Urinary bladder (tissue), 4 donors: ENCODE data around the gene EGR4. TPM values are rescaled to one million over a fixed set of nuclear protein-coding genes. Genes with fewer than 3 reads are reported as not detected.
A peak's percentile ranks its signal among the peaks of the same experiment; 100 is the strongest.

Experiments used
- DNase-seq: peaks from one replicate; pipeline ENCODE4 v3.0.0-alpha.2; 2015; ENCODE audit errors: extremely low spot score
- H3K27ac ChIP-seq: one replicate; pipeline ENCODE4 v1.5.1; 2013; ENCODE audit warnings: low read depth, mild to moderate bottlenecking, moderate library complexity
- H3K36me3 ChIP-seq: one replicate; pipeline ENCODE4 v1.6.1; 2013; ENCODE audit warnings: mild to moderate bottlenecking, moderate library complexity; ENCODE audit not compliant: insufficient read depth
- H3K4me1 ChIP-seq: one replicate; pipeline ENCODE4 v1.6.1; 2013; ENCODE audit warnings: mild to moderate bottlenecking, moderate library complexity; ENCODE audit not compliant: insufficient read depth
- H3K4me3 ChIP-seq: one replicate; pipeline ENCODE4 v1.5.1; 2013; ENCODE audit warnings: low read depth, low read length
- WGBS: extraction: QIAGEN DNeasy Blood & Tissue Kit; methylation state at CpG from one replicate; pipeline ENCODE4 v1.1.7; 2013; 5-methylcytosine and 5-hydroxymethylcytosine counted together
- polyA plus RNA-seq: library from polyadenylated mRNA; stranded (reverse); fragments of 200-250 nt; gene quantifications from one replicate; pipeline ENCODE4 v1.2.3, GENCODE V29; 2013
- total RNA-seq: library from RNA; depleted of rRNA; stranded (reverse); fragments of >200 nt; gene quantifications from one replicate; pipeline ENCODE4 v1.2.3, GENCODE V29; 2014
- donor health status: healthy with polysubstance abuse.
- donor health status: healthy.

The EGR4 gene
- total RNA-seq (not detected), polyA plus RNA-seq (0.05 TPM)

- 1% methylated on average over 45 of the region's 45 CpGs for WGBS
- no peak within 1 kb of the TSS for H3K27ac ChIP-seq
- no peak for DNase-seq
- H3K4me3 ChIP-seq, result peak within 1 kb of the TSS; percentile 42
- H3K36me3 ChIP-seq, result no peaks in the 10 kb centered on the region
- peaks cover 2% of the 10 kb centered on the region for H3K4me1 ChIP-seq
Observed at GRCh38 chr2:73293534-73294171, at the start of gene EGR4. EGR4 (minus strand) TSS chr2:73293548; CDS start chr2:73293317, 231 bp downstream.

GRCh38 chr2:73341039-73341438 lies 47.7 kb upstream of the EGR4 start:
- no peak overlapping the region for H3K4me3 ChIP-seq
- WGBS, result 63% methylated on average over 3 of the region's 3 CpGs
- DNase-seq, result no peak
- no peaks in the 10 kb centered on the region for H3K36me3 ChIP-seq
- no peak overlapping the region for H3K27ac ChIP-seq
- no peaks in the 10 kb centered on the region for H3K4me1 ChIP-seq

GRCh38 chr2:73339201-73339600 lies 45.9 kb upstream of the EGR4 start:
- no peak overlapping the region for H3K4me3 ChIP-seq
- WGBS, result 59% methylated on average over 3 of the region's 3 CpGs

DNA sequence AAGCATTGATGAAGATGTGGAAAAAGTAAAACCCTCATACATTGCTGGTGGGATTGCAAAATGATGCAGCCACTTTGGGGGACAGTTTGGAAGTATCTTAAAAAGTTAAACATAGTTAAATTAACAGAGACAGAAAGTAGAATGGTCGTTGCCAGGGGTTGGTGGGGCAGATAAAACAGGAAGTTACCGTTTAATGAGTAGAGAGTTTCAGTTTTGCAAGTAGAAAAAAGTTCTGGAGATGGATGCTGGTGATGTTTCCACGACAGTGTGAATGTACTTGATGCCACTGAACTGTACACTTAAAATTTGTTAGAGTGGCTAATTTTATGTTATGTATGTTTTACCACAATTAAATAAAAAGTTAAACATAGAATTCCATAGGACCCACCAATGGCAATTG lies 44.5 kb upstream of the EGR4 start:
- no peak for DNase-seq
- 26% methylated on average over 3 of the region's 3 CpGs for WGBS

More at GRCh38 chr2:73339201-73339600, 45.9 kb upstream of the EGR4 start:
- H3K36me3 ChIP-seq, result no peaks in the 10 kb centered on the region
- no peak for DNase-seq
- H3K27ac ChIP-seq, result no peak overlapping the region
- H3K4me1 ChIP-seq, result no peaks in the 10 kb centered on the region

DNA sequence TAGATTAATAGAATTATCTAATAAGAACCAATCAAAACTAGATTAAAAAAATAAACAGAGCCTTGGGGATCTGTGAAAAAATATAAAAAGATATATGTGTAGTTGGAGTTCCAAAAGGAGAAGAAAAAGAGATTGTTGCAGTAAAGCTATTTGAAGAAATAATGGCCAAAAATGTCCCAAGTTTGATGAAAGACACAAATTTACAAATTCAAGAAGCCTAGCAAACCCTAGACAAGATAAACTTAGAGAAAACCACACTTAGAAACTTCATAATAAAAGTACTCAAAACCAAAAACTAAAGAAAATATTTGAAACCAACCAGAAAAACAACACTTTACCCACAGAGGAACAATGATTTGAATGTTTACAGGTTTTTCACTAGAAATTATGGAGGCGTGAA lies 41.3 kb upstream of the EGR4 start:
- Histone ChIP-seq H3K4me1 (no peaks in the 10 kb centered on the region), H3K36me3 (no peaks in the 10 kb centered on the region), H3K4me3 (no peak overlapping the region), H3K27ac (no peak overlapping the region)
- 99% methylated on average over 1 of the region's 1 CpG for WGBS
- DNase-seq, result no peak

More for the DNA sequence above, 44.5 kb upstream of the EGR4 start:
- Histone ChIP-seq H3K4me3 (no peak overlapping the region), H3K4me1 (no peaks in the 10 kb centered on the region), H3K27ac (no peak overlapping the region), H3K36me3 (no peaks in the 10 kb centered on the region)

GRCh38 chr2:73334045-73334444 lies 40.7 kb upstream of the EGR4 start:
- DNase-seq, result no peak
- no peaks in the 10 kb centered on the region for H3K36me3 ChIP-seq
- 66% methylated on average over 2 of the region's 2 CpGs for WGBS
- no peak overlapping the region for H3K4me3 ChIP-seq
- no peaks in the 10 kb centered on the region for H3K4me1 ChIP-seq
- no peak overlapping the region for H3K27ac ChIP-seq

DNA sequence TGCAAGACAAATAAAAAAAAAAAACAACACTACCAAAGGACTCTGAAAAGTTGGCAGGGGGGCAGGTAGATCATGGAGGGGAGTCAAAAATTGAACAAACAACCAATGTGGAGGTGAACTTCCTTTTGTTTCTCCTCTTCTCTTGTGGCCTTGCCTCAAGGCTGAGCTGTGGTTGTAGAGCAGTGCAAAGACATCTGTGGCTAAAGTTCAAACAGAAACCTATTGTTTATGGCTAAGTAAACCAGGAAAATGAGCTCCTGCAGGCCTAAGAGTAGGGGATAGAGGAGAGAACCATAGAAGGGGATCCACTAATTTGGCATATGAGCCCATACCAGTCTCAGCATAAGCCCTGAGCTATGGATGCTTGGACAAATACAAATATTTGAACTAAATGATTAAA lies 40.2 kb upstream of the EGR4 start:
- Histone ChIP-seq H3K27ac (no peak overlapping the region), H3K4me3 (no peak overlapping the region), H3K4me1 (no peaks in the 10 kb centered on the region), H3K36me3 (no peaks in the 10 kb centered on the region)
- no peak for DNase-seq

DNA sequence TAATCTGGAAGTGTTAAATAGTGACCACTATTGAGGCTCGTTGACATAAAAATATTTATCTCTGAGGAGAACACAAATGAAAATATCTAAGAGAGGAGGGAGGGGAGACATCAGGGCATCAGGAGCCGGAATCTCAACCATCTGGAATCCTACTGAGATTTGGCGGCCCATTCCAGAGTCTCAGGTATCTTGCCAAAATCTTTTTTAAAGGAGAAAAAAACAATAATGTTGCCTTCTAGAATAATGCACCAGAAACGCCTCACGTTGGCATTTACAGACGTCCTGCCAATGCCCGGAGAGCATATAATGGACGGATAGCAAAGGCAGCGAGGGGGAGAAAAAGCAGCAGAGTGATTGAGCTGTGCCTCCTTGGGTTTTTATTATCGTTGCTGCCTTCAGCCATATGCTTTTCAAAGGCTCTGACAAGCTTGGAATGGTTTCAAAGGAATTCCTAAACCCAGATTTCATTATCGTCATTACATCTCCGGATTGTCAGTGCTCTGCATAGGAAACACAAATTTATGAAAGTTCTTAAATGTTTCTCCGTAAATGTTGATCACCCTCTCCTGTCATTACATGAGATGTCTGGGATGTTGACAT lies 30.9 kb upstream of the EGR4 start:
- H3K4me3 ChIP-seq, result no peak overlapping the region
- H3K4me1 ChIP-seq, result no peaks in the 10 kb centered on the region
- WGBS, result 49% methylated on average over 13 of the region's 13 CpGs
- no peak for DNase-seq
- no peak overlapping the region for H3K27ac ChIP-seq
- H3K36me3 ChIP-seq, result no peaks in the 10 kb centered on the region

- DNase-seq, result no peak
- 73% methylated on average over 5 of the region's 5 CpGs for WGBS
- no peak overlapping the region for H3K27ac ChIP-seq
- H3K4me3 ChIP-seq, result no peak overlapping the region
- no peaks in the 10 kb centered on the region for H3K4me1 ChIP-seq
- H3K36me3 ChIP-seq, result no peaks in the 10 kb centered on the region
Observed at GRCh38 chr2:73323551-73323950, 30.2 kb upstream of the EGR4 start.

- H3K27ac ChIP-seq, result no peak overlapping the region
- no peak for DNase-seq
- no peak overlapping the region for H3K4me3 ChIP-seq
- WGBS, result 84% methylated on average over 2 of the region's 2 CpGs
- no peaks in the 10 kb centered on the region for H3K36me3 ChIP-seq
- no peaks in the 10 kb centered on the region for H3K4me1 ChIP-seq
Observed at GRCh38 chr2:73314441-73314840, 21.1 kb upstream of the EGR4 start.

DNA sequence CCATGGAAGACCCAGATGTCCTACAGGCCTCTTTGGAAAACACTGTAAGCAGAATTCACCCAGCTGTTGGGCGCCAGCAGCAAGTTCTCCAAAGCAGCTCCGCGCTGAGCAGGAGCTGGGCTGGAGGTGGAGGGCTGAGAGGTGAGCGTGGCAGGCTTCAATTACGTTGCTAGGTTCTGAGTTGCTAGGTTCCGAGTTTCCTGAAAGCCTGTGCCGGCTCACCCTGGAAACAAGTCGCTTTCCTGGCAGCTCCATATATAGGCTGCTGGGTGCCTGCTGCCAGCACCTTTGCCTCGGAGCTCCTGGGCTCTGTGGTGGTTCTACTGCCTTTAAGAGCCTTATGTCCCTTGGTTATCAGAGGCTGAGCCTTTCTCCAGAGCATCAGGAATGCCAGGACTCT lies 14.4 kb upstream of the EGR4 start:
- no peaks in the 10 kb centered on the region for H3K36me3 ChIP-seq
- WGBS, result 69% methylated on average over 9 of the region's 9 CpGs
- no peak overlapping the region for H3K4me3 ChIP-seq
- DNase-seq, result no peak
- H3K27ac ChIP-seq, result no peak overlapping the region
- no peaks in the 10 kb centered on the region for H3K4me1 ChIP-seq

DNA sequence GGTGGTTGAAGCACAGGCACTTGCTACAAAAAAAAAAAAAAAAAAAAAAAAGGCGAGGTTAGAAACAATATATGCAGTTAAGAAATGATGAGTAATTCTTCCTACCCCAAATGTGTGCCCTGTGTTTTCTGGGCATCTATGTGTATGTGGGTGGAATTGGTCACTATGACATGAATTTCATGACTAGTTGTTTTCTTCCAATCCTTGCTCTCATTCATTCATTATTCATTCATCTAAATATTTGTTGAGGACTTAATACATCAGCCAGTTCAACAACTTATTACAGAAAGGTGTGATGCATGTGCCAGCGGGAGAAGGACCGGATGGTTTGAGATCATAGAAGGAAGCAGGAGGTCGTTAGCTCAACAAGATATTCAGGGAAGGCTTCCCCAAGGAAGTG lies 8.3 kb upstream of the EGR4 start:
- H3K4me3 ChIP-seq, result no peak overlapping the region
- no peaks in the 10 kb centered on the region for H3K4me1 ChIP-seq
- H3K27ac ChIP-seq, result no peak overlapping the region
- no peaks in the 10 kb centered on the region for H3K36me3 ChIP-seq
- 65% methylated on average over 4 of the region's 4 CpGs for WGBS
- DNase-seq, result no peak

GRCh38 chr2:73300926-73301325 lies 7.6 kb upstream of the EGR4 start:
- Histone ChIP-seq H3K27ac (no peak overlapping the region), H3K4me3 (no peak overlapping the region), H3K4me1 (no peaks in the 10 kb centered on the region), H3K36me3 (no peaks in the 10 kb centered on the region)
- WGBS, result 69% methylated on average over 3 of the region's 3 CpGs
- no peak for DNase-seq

DNA sequence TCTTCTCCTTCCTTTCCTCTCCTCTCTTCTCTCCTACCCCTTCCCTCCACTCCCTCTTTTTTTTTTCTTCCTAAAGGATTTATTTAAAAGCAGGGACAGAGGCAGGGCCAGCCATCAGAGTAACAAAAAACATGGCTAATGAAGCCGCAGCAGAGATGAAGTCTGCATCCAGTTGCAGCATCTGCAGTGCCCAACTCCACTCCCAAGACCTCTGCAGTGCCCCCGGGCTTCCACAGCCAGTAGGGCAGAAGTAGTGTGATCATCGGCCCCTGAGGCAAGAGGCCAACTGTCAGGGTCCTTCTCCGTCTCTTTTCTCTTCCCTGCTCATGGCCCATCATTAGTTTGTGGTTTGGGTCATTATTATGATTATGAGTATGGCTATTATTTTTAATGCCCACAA lies 4.2 kb upstream of the EGR4 start:
- no peaks in the 10 kb centered on the region for H3K36me3 ChIP-seq
- 61% methylated on average over 4 of the region's 4 CpGs for WGBS
- DNase-seq, result no peak
- no peak overlapping the region for H3K4me3 ChIP-seq
- H3K27ac ChIP-seq, result no peak overlapping the region
- peaks cover 2% of the 10 kb centered on the region for H3K4me1 ChIP-seq
